Ishikawa (cell line): ENCODE measurements around the gene MYH15.

Experiments used
- CEBPB ChIP-seq: IDR thresholded peaks from 2 replicates; pipeline ENCODE4 v1.6.1; 2012
- CREB1 ChIP-seq: IDR thresholded peaks from 2 replicates; pipeline ENCODE4 v1.6.1; 2012; ENCODE audit warnings: low read depth
- EGR1 ChIP-seq: IDR thresholded peaks from 2 replicates; pipeline ENCODE4 v1.6.1; 2012
- EP300 ChIP-seq: IDR thresholded peaks from 2 replicates; pipeline ENCODE4 v1.6.1; 2012; ENCODE audit warnings: borderline replicate concordance
- FOXM1 ChIP-seq: IDR thresholded peaks from 2 replicates; pipeline ENCODE4 v1.6.1; 2012; ENCODE audit warnings: low read depth, borderline replicate concordance
- MAX ChIP-seq: IDR thresholded peaks from 2 replicates; pipeline ENCODE4 v1.6.1; 2012
- NFIC ChIP-seq: IDR thresholded peaks from 2 replicates; pipeline ENCODE4 v1.6.1; 2012
- RAD21 ChIP-seq: IDR thresholded peaks from 2 replicates; pipeline ENCODE4 v1.6.1; 2012; ENCODE audit warnings: low read depth
- TAF1 ChIP-seq: IDR thresholded peaks from 2 replicates; pipeline ENCODE4 v1.6.1; 2012; ENCODE audit warnings: low read depth, mild to moderate bottlenecking
- TCF12 ChIP-seq: IDR thresholded peaks from 2 replicates; pipeline ENCODE4 v1.6.1; 2012; ENCODE audit warnings: low read depth
- TEAD4 ChIP-seq: IDR thresholded peaks from 2 replicates; pipeline ENCODE4 v1.6.1; 2012
- YY1 ChIP-seq: IDR thresholded peaks from 2 replicates; pipeline ENCODE4 v1.6.1; 2012; ENCODE audit warnings: low read depth
- ZBTB7A ChIP-seq: IDR thresholded peaks from 2 replicates; pipeline ENCODE4 v1.6.1; 2012; ENCODE audit warnings: low read depth
- TF ChIP-seq, protein P1 (sequence below): IDR thresholded peaks from 2 replicates; pipeline ENCODE4 v1.6.1; 2012
- TF ChIP-seq, protein P2 (sequence below): IDR thresholded peaks from 2 replicates; pipeline ENCODE4 v1.6.1; 2012; ENCODE audit warnings: low read depth, mild to moderate bottlenecking

Gene MYH15

GRCh38 chr3:108389372-108389771, 121.0 kb downstream of the MYH15 start:
- TF ChIP-seq, protein P1, sequence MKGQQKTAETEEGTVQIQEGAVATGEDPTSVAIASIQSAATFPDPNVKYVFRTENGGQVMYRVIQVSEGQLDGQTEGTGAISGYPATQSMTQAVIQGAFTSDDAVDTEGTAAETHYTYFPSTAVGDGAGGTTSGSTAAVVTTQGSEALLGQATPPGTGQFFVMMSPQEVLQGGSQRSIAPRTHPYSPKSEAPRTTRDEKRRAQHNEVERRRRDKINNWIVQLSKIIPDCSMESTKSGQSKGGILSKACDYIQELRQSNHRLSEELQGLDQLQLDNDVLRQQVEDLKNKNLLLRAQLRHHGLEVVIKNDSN: no peak
- TF ChIP-seq ZBTB7A (no peak), CEBPB (no peak), EGR1 (no peak), RAD21 (no peak), TCF12 (no peak), TAF1 (no peak), YY1 (no peak), NFIC (no peak), EP300 (no peak), TEAD4 (no peak), FOXM1 (no peak), CREB1 (no peak), MAX (no peak)
- TF ChIP-seq, protein P2, sequence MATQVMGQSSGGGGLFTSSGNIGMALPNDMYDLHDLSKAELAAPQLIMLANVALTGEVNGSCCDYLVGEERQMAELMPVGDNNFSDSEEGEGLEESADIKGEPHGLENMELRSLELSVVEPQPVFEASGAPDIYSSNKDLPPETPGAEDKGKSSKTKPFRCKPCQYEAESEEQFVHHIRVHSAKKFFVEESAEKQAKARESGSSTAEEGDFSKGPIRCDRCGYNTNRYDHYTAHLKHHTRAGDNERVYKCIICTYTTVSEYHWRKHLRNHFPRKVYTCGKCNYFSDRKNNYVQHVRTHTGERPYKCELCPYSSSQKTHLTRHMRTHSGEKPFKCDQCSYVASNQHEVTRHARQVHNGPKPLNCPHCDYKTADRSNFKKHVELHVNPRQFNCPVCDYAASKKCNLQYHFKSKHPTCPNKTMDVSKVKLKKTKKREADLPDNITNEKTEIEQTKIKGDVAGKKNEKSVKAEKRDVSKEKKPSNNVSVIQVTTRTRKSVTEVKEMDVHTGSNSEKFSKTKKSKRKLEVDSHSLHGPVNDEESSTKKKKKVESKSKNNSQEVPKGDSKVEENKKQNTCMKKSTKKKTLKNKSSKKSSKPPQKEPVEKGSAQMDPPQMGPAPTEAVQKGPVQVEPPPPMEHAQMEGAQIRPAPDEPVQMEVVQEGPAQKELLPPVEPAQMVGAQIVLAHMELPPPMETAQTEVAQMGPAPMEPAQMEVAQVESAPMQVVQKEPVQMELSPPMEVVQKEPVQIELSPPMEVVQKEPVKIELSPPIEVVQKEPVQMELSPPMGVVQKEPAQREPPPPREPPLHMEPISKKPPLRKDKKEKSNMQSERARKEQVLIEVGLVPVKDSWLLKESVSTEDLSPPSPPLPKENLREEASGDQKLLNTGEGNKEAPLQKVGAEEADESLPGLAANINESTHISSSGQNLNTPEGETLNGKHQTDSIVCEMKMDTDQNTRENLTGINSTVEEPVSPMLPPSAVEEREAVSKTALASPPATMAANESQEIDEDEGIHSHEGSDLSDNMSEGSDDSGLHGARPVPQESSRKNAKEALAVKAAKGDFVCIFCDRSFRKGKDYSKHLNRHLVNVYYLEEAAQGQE: no peak

- TF ChIP-seq EGR1 (no peak), YY1 (no peak), ZBTB7A (no peak), CEBPB (no peak), NFIC (no peak), EP300 (no peak), MAX (no peak), FOXM1 (no peak), RAD21 (no peak), TCF12 (no peak), CREB1 (no peak), TAF1 (no peak), TEAD4 (no peak)
- TF ChIP-seq, protein P2: no peak
- TF ChIP-seq, protein P1: no peak
Measured at GRCh38 chr3:108388136-108389132, 122.0 kb downstream of the MYH15 start.

GRCh38 chr3:108387063-108387462, 123.3 kb downstream of the MYH15 start:
- TF ChIP-seq YY1: no peak
- TF ChIP-seq CEBPB: no peak
- no peak for TF ChIP-seq RAD21
- no peak for TF ChIP-seq MAX
- TF ChIP-seq, protein P1: no peak
- TF ChIP-seq CREB1: no peak
- TF ChIP-seq NFIC: no peak
- TF ChIP-seq EGR1: no peak
- TF ChIP-seq, protein P2: no peak
